ENCODE measurements around the gene CSNK1G3. TPM values are rescaled to one million over a fixed set of nuclear protein-coding genes. Genes with fewer than 3 reads are reported as not detected.

Gene CSNK1G3
- total and polyA plus RNA-seq, 2 donors (not counting 1 experiment from before 2014, with no cell fraction given): 31.9 to 57.0 TPM

DNA sequence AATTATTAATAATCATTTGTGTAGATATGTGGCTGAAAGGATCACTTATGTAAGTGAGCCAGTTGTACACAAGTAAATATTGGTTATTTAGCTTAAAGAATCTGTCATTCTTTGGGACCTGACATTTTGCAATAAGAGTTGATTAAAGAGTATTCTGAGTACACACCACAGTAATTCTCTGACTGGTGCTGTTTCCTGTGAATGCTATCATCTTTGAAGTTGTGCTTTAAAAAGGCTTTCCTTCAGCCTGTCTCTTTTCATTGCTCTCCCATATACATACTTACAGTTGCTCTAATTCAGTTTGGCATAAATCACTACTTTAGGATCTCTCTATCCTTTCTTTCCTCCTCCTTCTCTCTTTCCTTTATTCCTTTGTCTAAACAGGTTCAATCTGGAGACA lies 8.7 kb upstream of the CSNK1G3 start:
- H3K4me3 ChIP-seq (replicated peaks in 1 of 4; ENCODE audit: control extremely low read depth in 1 of 4, insufficient read depth in 1 of 4, low read depth in 3 of 4, low read length in 4 of 4): no peak overlapping the region
- no peak for DNase-seq (ENCODE audit: low read depth in 2 of 2)
- no peaks in the 10 kb centered on the region for H3K9me3 ChIP-seq (ENCODE audit: control insufficient read depth, insufficient read depth, low read depth, low read length)
- TF ChIP-seq EZH2 (IDR thresholded peaks at IDR 0.05; ENCODE audit: low read length, missing control alignments): no peak
- TF ChIP-seq, protein P1, sequence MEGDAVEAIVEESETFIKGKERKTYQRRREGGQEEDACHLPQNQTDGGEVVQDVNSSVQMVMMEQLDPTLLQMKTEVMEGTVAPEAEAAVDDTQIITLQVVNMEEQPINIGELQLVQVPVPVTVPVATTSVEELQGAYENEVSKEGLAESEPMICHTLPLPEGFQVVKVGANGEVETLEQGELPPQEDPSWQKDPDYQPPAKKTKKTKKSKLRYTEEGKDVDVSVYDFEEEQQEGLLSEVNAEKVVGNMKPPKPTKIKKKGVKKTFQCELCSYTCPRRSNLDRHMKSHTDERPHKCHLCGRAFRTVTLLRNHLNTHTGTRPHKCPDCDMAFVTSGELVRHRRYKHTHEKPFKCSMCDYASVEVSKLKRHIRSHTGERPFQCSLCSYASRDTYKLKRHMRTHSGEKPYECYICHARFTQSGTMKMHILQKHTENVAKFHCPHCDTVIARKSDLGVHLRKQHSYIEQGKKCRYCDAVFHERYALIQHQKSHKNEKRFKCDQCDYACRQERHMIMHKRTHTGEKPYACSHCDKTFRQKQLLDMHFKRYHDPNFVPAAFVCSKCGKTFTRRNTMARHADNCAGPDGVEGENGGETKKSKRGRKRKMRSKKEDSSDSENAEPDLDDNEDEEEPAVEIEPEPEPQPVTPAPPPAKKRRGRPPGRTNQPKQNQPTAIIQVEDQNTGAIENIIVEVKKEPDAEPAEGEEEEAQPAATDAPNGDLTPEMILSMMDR (conservative IDR thresholded peaks at IDR 0.05 in 1 of 2, IDR thresholded peaks at IDR 0.05 in 1 of 2; ENCODE audit: low read depth in 1 of 2, low read length in 2 of 2): no peak
- no peaks in the 10 kb centered on the region for H3K4me1 ChIP-seq (ENCODE audit: control insufficient read depth, extremely low read depth, insufficient read depth, low read length)
- no peaks in the 10 kb centered on the region for H3K79me2 ChIP-seq (ENCODE audit: control insufficient read depth, insufficient read depth, low read length)
- H3K9ac ChIP-seq (ENCODE audit: insufficient read depth, low read length): no peak overlapping the region
- no peak overlapping the region for H2AFZ ChIP-seq (ENCODE audit: low read length)
- no peak overlapping the region for H3K4me2 ChIP-seq (ENCODE audit: extremely low read depth, insufficient read depth, low read length)
- H4K20me1 ChIP-seq (ENCODE audit: control insufficient read depth, extremely low read depth, insufficient read depth, low read length): no peaks in the 10 kb centered on the region
- H3K27ac ChIP-seq (ENCODE audit: insufficient read depth, low read length): no peak overlapping the region
- no peaks in the 10 kb centered on the region for H3K36me3 ChIP-seq (ENCODE audit: control insufficient read depth, insufficient read depth, low read length)
- H3K27me3 ChIP-seq (ENCODE audit: control insufficient read depth, insufficient read depth, low read length): no peaks in the 10 kb centered on the region

DNA sequence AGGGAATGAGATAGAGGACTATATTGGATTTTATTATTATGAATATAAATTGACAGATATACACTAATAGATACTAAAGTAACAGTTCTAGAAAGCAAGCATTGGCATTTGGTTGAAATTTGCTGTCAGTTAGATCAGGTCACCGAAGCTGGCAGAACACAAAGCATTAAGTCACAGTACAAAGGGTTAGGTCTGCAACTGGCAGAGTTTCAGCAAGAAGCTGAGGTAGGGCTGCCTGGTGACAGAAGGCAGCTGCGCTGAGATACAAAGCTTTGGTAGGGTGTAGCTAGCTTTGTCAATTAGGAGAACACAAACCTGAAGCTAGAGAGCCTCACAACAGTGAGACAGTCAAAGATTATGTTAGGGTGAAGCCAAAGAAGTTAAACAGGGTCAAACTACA lies 6.3 kb upstream of the CSNK1G3 start:
- no peaks in the 10 kb centered on the region for H3K4me1 ChIP-seq (ENCODE audit: control insufficient read depth, extremely low read depth, insufficient read depth, low read length)

DNA sequence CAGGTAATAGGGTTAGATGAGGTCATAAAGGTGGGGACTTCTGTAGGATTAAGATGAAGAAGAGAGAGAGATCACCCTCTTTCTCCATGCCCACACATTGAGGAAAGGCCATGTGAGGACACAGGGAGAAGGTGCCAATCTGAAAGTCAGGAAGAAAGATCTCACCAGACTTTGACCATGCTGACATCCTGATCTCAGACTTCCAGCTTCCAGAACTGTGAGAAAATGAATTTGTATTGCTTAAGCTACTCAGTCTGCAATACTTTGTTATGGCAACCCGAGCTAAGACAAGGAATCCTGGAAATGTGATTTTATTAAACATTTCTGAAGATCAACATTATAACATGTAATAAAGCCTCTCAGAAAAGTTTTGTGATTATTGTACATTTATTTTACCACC lies 3.5 kb upstream of the CSNK1G3 start:
- Histone ChIP-seq H3K27ac (ENCODE audit: insufficient read depth, low read length) (no peak overlapping the region), H3K9ac (ENCODE audit: insufficient read depth, low read length) (no peak overlapping the region), H2AFZ (ENCODE audit: low read length) (no peak overlapping the region), H3K27me3 (ENCODE audit: control insufficient read depth, insufficient read depth, low read length) (no peaks in the 10 kb centered on the region), H3K4me2 (ENCODE audit: extremely low read depth, insufficient read depth, low read length) (no peak overlapping the region), H3K36me3 (ENCODE audit: control insufficient read depth, insufficient read depth, low read length) (no peaks in the 10 kb centered on the region), H3K4me3 (replicated peaks in 1 of 4; ENCODE audit: control extremely low read depth in 1 of 4, insufficient read depth in 1 of 4, low read depth in 3 of 4, low read length in 4 of 4) (no peak overlapping the region), H3K79me2 (ENCODE audit: control insufficient read depth, insufficient read depth, low read length) (peaks cover 7% of the 10 kb centered on the region), H3K4me1 (ENCODE audit: control insufficient read depth, extremely low read depth, insufficient read depth, low read length) (peaks cover 4% of the 10 kb centered on the region), H4K20me1 (ENCODE audit: control insufficient read depth, extremely low read depth, insufficient read depth, low read length) (no peaks in the 10 kb centered on the region), H3K9me3 (ENCODE audit: control insufficient read depth, insufficient read depth, low read depth, low read length) (no peaks in the 10 kb centered on the region)
- TF ChIP-seq, protein P1 (conservative IDR thresholded peaks at IDR 0.05 in 1 of 2, IDR thresholded peaks at IDR 0.05 in 1 of 2; ENCODE audit: low read depth in 1 of 2, low read length in 2 of 2): no peak
- no peak for TF ChIP-seq EZH2 (IDR thresholded peaks at IDR 0.05; ENCODE audit: low read length, missing control alignments)
- no peak for DNase-seq (ENCODE audit: low read depth in 2 of 2)

More for the DNA sequence above, 6.3 kb upstream of the CSNK1G3 start:
- Histone ChIP-seq H4K20me1 (ENCODE audit: control insufficient read depth, extremely low read depth, insufficient read depth, low read length) (no peaks in the 10 kb centered on the region), H2AFZ (ENCODE audit: low read length) (no peak overlapping the region), H3K79me2 (ENCODE audit: control insufficient read depth, insufficient read depth, low read length) (no peaks in the 10 kb centered on the region), H3K36me3 (ENCODE audit: control insufficient read depth, insufficient read depth, low read length) (no peaks in the 10 kb centered on the region), H3K4me2 (ENCODE audit: extremely low read depth, insufficient read depth, low read length) (no peak overlapping the region), H3K9ac (ENCODE audit: insufficient read depth, low read length) (no peak overlapping the region), H3K4me3 (replicated peaks in 1 of 4; ENCODE audit: control extremely low read depth in 1 of 4, insufficient read depth in 1 of 4, low read depth in 3 of 4, low read length in 4 of 4) (no peak overlapping the region), H3K9me3 (ENCODE audit: control insufficient read depth, insufficient read depth, low read depth, low read length) (no peaks in the 10 kb centered on the region), H3K27ac (ENCODE audit: insufficient read depth, low read length) (no peak overlapping the region), H3K27me3 (ENCODE audit: control insufficient read depth, insufficient read depth, low read length) (no peaks in the 10 kb centered on the region)
- DNase-seq (ENCODE audit: low read depth in 2 of 2): no peak
- TF ChIP-seq, protein P1 (conservative IDR thresholded peaks at IDR 0.05 in 1 of 2, IDR thresholded peaks at IDR 0.05 in 1 of 2; ENCODE audit: low read depth in 1 of 2, low read length in 2 of 2): no peak
- TF ChIP-seq EZH2 (IDR thresholded peaks at IDR 0.05; ENCODE audit: low read length, missing control alignments): no peak

Measured in fibroblast of lung (primary cell).